CD4-positive, alpha-beta T cell treated with Interleukin-15 for 4 hours (primary cell): ENCODE results near the gene RPTOR.

Source experiments
- DNase-seq: peaks from one replicate; pipeline ENCODE4 v3.0.0-alpha.2; 2020; ENCODE audit warnings: low spot score

The RPTOR gene

GRCh38 chr17:80892900-80893603, 348.4 kb downstream of the RPTOR start:
- DNase-seq = no peak

- no peak for DNase-seq
Observed at GRCh38 chr17:80893604-80894438, 349.2 kb downstream of the RPTOR start.

- no peak for DNase-seq
Observed at GRCh38 chr17:80894439-80894721, 349.7 kb downstream of the RPTOR start.

GRCh38 chr17:80894726-80895125, 350.1 kb downstream of the RPTOR start:
- DNase-seq = no peak

GRCh38 chr17:80895366-80895765, 350.7 kb downstream of the RPTOR start:
- no peak for DNase-seq

- no peak for DNase-seq
Observed at GRCh38 chr17:80898716-80899115, 354.1 kb downstream of the RPTOR start.

- peak; percentile 85 for DNase-seq
Observed at GRCh38 chr17:80899402-80900268, 355.0 kb downstream of the RPTOR start.

GRCh38 chr17:80901319-80901718, 356.7 kb downstream of the RPTOR start:
- no peak for DNase-seq

- DNase-seq = no peak
Observed at GRCh38 chr17:80902197-80902962, 357.7 kb downstream of the RPTOR start.

- no peak for DNase-seq
Observed at GRCh38 chr17:80902963-80903611, 358.4 kb downstream of the RPTOR start.

- no peak for DNase-seq
Observed at GRCh38 chr17:80904036-80904753, 359.6 kb downstream of the RPTOR start.

GRCh38 chr17:80905586-80906230, 361.1 kb downstream of the RPTOR start:
- DNase-seq = no peak

GRCh38 chr17:80906364-80907259, 362.0 kb downstream of the RPTOR start:
- no peak for DNase-seq

- DNase-seq = no peak
Observed at GRCh38 chr17:80907281-80907680, 362.6 kb downstream of the RPTOR start.

- no peak for DNase-seq
Observed at GRCh38 chr17:80908211-80908610, 363.6 kb downstream of the RPTOR start.

- DNase-seq = no peak
Observed at GRCh38 chr17:80908776-80909175, 364.1 kb downstream of the RPTOR start.

- DNase-seq = no peak
Observed at GRCh38 chr17:80909635-80910034, 365.0 kb downstream of the RPTOR start.

GRCh38 chr17:80910043-80910442, 365.4 kb downstream of the RPTOR start:
- DNase-seq = no peak

- no peak for DNase-seq
Observed at GRCh38 chr17:80912476-80912875, 367.8 kb downstream of the RPTOR start.
